Iris pigment epithelial cell (primary cell): Measurements from ENCODE around the gene TTC12.

Experiments
- DNase-seq: peaks from one replicate; pipeline ENCODE4 v3.0.0-alpha.2; 2011; ENCODE audit warnings: low read depth

TTC12 gene

DNA sequence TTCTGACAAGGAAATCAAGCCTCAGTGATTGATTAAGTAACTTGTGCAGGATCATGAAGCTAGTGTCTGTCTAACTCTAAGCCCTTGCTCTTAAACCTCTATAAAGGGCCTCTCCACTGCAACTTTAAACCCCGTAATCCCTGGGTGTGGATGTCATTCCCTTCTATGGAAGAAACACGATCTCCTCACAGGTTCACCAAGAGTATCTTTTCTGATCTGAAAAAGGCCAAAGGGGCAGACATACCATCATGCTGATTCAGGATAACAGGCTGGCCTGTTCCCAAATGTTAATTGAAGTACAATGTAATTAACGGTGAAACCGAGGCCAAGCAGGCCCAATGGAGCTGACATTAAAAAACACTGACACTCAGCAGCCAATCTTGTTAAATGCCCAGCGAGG, 17.1 kb downstream of the TTC12 start:
- DNase-seq: peak; percentile 15

DNA sequence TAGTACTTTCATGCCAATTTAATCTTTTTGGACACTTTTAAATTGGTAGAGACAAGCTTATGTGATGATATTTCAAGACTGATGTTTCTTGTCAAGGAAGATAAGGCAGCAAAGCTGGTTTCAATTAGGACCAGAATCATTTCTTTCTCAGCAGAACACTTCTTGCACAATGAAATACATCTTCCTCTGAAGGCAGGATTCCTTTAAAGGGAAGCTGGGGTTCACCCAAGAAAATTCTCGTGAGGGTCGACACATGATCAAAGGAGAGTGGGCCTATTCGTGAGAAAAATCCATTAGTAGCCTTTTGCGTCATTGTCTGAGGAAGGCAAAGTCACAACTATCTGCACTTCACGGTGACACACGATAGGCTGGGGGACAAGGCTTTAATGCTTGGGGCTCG, 17.6 kb downstream of the TTC12 start:
- peak; percentile 22 for DNase-seq

DNA sequence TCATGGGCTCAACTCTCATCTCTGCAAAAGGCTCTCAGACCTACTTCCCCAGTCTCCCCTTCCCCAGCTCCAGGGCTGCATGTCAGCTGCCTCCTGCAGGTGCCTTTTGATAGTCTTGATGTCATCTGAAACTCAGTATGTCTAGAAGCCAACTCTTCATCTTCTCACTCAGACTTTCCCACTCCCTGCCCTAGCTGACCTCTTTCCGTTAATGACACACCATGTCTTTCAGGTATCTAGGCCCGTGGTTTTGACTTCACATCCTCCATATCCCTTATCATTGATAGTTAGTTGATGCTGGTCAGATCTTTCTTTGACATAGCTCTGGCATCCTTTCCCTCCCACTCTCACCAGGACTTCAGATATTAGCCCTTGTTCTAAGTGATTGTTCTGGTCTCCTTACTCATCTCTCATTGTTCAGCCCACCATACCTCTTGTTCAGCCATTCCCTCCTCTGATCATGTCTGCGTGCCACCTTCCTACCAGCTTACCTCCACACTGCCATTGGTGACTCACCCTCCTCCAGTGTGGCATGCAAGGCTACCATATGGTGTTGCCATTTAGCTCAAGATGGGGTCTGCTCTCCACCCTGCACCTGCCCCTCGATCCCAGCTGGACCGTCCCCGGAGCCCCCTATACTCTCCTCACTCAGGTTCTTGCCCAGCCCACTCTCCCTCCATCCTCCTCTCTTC, 18.4 kb downstream of the TTC12 start:
- DNase-seq: no peak

DNA sequence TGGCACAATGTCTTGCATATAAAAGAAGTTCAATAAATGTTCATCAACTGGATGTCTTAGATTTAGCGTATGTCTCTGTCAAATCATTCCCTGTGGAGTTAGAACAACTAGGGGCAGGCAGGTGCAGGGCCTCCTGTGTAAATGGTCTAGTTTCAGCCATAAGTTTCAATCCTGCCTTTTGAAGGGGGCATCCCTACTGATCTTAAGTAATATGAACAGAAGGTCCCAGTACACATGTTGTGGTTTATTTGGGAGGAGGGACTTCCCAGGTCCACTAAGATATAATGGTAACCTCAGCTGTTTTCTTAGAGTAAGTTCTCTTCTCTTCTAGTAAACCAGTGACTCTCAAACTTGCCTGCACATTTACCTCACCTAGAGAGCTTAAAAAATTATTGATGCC, 19.8 kb downstream of the TTC12 start:
- DNase-seq: no peak

DNA sequence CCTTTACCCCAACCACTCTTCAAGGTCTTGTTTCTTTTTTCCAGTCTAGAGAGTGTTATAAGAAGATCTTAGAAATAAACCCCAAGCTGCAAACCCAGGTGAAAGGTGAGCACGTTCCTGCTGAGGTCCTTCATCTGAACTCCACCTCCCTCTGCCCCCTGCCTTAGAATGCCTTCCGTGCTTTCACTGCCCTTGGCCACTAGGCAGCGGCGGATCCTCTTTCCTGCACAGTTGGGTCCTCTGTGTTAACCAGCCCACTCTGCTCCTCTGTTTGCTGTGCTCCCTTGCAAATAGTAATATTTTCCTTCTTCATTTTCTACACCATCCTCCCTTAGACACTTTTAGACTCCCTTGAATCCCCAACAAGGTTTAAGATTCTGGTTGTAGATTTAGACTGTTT, 24.3 kb downstream of the TTC12 start:
- DNase-seq: no peak

DNA sequence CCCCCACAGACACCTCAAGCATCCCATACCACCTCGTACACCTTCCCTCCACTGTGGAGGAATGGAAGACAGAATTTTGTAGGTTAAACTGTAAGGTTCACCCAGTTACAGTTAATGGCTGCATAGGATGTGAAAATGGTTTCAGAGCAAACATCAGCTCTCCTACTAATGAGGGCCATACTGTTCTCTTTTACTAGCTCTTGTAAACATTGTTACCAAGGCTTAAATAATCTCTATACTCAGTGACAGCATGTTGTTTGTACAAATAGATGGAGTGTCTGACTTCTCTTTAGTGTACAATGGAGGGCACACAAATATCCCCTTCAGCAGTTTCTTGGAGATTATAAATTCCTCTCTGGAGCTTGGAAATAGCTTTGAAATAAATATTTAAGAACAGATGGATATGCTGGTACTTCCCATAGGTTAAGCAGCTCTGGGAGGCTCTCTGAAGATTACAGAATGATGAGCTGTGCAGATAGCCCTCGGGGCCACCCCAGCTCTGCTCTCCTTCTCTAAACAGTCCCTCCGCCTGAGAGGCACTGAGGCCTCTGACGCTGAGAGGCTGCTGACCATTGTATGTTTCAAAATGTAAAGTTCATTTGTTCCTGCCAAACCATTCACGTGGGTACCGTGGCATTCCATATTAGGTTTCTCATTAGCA, 25.7 kb downstream of the TTC12 start:
- DNase-seq: no peak

DNA sequence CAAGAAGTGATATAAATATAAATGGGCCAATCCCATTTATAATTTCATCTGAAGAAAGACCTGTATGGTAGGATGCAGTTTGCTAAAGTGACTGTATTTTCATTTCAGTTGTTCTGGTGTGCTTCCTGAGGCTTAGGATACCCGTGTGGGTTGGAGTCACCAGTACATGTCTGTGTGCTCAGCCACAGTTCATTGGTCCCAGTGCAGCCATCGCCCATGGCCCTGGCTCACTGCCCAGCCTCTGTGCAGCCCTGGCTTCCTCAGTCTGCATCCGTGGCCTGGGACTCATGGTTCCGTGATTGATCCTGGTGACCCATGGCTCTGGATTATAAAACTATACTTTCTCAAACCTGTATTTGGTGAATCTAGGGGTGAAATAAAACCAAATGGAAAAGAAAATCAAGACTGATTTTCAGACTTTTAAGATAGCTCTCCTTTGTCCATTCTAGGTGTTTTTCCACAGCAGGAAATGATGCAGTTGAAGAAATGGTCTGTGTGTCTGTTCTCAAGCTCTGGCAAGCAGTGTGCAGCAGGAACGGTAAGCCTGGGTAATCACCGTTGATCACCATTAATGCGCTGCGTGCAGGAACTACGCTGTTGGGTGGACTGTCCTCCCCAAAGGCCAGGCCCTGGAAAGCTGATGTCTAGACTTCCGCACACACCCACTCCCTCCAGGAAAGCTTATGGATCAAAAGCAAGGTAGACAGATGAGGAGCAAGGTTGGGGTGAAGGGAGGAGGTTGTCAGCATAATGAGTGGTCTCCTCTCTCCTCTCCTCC, 27.2 kb downstream of the TTC12 start:
- DNase-seq: no peak

DNA sequence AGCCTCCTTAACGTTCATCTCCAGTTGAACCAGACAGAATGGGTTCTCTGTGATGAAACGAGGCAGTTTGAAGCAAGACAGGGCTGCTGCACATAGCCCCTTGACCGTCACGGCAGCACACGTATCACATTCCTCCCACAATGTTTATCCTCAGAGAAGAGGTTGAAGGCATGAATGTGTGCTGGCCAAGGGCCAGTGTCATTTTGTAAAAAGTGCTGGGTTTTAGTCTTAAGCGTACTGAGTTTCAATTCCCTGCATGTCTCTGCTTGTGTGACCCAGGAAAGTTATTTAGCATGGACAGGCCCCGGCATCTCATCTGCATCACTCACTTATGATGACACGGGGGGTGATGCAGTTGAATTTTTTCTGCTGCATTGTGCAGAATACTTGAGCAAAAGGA, 31.6 kb downstream of the TTC12 start:
- DNase-seq: peak; percentile 71

DNA sequence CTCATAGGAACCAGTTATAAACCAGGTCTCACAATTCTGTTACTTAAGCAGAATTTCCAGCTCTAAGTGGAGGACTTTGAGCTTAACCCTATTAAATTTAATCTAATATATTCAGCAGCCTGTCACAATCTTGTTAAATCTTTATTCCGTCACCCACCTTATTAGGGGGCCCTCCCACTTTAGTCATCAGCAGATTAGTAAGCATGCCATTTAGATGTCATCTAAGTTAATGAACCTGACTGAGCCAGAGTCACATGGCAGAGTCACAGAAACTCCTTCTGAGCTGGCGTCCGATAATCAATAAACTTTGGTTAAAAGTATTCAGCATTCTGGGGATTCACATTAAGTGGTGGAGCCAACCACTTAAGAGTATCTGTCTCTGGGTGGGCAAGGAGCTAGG, 35.1 kb downstream of the TTC12 start:
- no peak for DNase-seq

DNA sequence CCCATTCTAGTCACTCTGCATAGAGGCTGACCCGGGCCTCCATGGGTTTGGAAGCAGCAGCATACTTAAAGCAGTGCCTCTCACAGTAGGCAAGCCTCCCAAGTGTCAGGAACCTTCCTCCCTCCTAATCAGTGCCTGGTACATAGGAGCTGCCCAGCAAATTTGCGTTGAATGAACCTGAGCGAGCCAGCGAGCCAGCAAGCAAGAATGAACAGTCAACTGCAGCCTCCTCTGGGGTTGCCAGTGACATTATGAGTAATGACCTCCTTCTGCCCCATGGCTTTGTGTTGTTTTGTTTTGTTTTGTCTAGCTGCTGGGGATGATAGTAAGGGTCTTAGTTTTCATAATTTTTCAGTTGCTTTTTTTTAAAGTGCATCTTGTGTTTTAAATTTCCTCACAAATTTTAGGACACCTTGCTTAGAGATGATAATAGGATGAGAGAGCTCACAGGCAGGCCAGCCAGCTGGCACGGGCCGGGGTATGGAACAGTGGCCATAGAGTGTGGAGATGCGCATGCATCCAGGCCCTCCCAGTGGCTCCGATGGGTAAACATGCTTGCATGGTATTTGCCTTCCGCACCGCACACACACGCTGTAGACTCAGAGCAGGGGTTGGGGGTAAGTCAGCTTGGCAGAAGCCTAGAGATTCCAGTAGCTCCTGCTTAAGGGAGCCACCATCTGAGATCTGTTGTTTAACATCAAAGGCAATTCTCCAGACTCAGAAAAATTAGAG, 36.1 kb downstream of the TTC12 start:
- no peak for DNase-seq

DNA sequence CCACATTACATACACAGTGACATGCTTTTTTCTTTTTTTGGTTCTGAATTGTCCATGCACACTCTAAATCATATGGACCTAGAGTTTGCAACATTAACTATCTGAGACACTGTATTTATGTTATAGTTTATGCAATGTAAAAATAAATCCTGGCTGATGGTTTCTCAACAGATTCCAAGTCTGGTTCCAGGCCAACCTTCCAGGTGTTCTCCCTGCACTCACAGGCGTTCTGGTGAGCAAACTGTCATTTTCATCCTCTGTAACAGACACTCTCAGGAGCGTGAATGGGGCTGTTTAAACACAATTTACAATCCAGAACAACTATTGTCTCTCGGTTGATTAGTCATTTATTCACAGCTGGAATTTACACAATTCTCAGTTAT, 36.7 kb downstream of the TTC12 start:
- no peak for DNase-seq

DNA sequence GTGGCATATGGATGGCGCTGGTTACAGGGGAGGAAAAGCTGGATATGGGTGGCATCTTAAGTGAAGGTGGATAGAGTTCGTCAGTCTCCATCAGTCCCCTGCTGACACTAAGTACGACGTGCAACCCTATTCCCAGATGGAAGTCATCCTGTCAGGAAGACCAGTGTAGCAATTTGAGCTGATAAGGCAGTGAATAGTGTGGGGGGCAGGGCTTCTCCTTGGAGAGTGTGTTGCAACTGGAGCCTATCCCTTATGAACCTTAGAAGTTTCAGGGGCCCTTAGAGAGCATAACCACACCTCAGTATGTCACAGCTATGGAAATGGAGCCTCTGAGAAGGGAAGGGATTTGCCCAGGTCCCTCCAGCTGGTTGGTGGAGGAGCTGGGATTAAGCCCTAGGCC, 37.1 kb downstream of the TTC12 start:
- no peak for DNase-seq

DNA sequence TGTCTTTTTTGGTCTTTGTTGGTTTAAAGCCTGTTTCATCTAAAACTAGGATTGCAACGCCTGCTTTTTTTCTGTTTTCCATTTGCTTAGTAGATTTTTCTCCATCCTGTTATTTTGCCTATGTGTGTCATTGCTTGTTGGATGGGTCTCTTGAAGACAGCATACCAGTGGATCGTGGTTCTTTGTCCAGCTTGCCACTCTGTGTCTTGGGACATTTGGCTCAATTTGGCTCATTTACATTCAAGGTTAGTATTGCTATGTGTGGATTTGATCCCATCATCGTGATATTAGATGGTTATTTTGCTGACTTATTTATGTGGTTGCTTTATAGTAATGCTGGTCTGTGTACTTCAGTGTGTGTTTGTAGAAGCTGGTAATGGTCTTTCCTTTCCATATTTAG, 41.8 kb downstream of the TTC12 start:
- no peak for DNase-seq

DNA sequence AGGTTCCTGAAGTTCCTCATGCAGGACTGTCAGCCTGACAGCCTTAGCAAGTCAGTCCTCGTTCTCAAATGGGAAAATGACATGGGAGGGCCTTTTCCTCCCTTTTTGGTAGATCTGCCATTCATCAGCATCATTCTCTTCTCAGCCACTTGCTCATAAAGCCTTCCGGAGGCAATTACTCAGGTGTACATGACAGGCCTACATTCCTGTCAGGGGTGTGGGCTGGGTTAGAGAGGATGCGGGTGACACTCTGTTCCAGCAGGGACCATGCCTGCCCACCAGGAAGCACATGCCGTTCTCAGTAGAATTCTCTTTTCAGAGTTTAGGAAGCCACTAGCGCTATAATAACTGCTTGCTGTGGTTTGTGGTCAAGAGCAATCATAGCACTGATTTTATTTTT, 49.0 kb downstream of the TTC12 start:
- no peak for DNase-seq

DNA sequence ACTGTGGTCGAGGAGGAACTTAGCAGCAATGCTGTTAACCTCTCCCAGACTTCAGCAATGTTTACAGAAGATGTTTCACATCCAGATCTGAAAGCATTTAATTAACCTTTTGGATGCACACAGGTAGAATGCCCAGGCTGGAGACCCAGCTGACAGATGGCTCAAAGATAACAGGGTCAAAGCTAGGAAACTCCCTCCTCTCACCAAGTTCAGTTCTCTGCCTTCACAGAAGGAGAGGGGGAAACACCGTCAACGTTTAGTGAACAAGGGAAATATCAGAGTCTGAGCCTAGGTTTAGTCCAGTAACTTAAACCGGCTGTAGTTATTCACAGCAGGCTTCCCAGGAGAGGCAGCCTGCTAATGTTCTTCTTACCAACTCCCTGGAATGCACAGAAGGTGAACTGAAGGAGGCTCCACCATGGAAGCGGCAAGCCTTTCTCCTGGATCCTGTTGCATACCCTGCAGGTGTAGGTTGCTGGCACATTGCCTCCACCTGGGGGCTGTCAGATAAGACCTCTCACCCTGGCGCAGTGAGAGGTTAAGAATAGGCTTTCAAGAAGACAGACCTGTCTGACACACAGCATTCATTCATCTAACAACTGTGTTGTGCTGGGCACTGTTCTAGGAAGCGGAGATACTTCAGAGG, 49.7 kb downstream of the TTC12 start:
- no peak for DNase-seq

DNA sequence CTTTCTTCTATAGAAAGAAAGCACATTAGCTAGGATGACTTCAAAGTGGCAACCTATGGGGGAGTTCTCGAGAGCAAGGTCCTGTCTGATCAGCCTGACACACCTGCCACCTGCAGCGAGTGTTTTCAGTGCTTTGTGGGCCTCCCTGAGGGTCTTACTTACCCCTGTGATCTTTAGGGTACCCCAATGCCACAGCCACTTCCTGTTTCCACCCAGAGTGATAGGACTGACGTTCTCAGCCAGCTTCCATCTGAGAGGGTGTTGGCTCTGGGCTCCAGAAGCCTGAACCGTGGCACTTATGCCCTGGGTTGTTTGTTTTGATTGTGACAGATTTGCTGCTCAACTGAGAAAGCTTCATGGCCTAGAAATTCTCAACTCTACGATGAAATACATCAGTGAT, 51.5 kb downstream of the TTC12 start:
- DNase-seq: no peak

DNA sequence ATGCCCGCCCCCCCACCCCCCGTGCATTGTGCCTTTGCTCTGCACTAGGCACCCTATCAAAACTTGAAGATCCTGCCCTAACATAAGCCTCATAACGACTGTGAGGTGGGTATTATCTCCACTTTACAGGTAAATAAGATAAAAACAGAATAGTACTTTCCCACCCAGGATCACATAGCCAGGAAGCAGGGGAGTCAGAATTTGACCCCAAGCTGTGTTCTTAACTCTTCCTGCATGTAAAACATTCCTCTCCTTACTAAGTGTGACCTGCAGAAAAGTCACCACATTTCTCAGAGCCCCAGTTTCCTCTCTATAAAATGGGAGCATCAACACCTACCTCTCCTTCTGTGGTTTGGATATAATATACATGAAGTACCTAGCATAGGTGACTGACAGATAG, 55.0 kb downstream of the TTC12 start:
- DNase-seq: no peak

DNA sequence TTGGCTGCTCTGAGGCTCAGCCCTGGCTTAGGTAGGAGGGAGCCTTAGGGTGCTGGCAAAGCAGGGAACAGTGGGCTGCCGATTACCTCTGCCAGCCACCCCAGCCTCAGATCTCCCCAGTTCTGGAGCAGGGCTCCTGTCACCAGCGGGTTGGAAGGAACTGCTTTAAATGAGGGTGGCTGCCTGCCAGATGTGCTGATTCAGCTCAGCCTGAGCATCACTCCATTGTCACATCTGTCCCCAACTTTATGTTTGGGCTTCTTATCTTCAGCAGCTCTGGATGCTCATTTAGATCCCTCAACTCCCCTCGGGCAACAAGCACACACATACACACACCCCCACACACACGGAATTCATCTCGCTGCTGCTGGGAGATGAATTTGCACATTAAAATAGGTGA, 56.3 kb downstream of the TTC12 start:
- DNase-seq: no peak

DNA sequence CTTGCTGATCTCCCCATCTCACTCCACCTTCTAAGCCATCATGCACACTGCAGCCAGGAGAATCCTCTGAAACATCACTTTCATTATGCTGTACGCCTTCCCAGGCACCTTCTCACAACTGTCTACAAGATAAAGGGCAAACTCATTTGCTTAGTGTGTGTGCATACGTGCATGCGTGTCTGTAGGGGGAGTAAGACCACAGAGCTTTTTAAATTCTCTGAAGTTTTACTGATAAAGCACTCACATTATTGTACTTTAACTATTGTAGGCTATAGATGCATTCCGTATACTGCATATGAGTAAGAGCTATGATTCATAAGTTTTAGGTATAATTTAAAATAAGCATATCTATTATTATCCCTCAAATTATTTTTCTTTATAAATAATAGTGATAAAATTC, 57.9 kb downstream of the TTC12 start:
- no peak for DNase-seq

DNA sequence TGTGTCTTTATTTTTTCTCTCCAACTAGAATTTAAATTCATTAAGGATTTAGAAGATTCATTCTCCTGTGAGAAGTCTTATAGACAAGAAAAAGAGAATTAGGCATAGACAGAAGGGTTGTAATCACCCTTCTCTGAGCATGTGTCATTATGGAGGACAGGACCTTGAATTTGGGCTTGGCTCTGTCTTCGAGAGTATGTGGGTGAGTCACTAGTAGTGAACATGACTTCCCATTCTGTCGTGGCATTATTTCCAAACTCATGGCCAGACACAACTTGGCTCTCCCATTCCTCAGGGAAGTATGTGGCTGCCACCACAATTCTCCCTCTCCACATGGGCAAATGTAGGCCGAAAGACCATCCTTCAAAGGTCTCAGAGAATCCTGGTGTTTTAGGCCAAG, 58.9 kb downstream of the TTC12 start:
- DNase-seq: peak; percentile 55

DNA sequence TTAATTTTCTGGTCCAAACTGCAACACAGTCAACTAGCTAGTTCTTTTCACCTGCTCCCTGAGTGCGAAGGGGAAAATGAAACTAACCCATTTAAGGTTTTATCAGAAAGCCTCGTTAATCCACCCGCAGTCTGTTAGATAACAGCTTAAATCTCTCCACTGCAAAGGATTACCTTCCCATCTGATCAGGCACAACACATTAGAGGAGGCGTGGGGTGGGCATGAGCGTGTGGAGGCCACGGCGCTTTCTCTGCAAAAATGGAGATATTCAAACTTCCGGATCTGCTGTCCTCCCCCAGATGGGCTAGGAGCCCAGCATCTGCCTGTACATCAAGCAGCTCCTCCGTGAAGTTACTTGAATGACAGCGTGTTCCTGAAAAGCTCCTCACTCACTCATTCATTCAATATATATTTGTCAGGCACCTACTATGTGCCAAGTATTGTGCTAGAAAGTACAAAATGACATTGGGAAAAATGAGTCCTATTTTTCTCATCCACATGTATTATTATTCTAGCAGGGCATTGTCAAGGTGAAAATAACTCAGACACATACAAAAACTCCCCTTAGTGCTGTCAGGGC, 59.7 kb downstream of the TTC12 start:
- DNase-seq: no peak

DNA sequence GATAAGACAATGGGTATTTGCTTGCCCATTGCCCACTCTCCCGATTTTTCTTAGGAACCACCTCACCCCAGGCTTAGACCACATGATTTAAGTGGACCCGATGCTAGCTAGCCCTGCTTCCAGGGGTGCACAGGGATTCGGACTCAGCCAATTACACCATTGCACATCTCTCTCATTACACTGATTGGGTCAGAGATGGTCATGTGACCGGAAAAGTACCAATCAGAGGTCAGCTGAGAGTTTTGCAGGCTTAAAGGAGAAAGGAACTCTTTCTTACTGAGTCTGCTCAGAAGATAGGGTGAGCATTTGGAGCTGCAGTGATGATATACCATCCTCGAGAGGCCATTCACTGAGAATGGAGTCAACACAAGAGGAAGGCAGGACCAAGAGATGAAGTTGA, 61.0 kb downstream of the TTC12 start:
- DNase-seq: no peak
